Measurements from ENCODE around the gene METTL25B.

METTL25B gene

GRCh38 chr1:156728599-156729462 lies 562 bp downstream of the METTL25B start, which contains the start of gene ISG20L2:
Gene ISG20L2 (minus strand): TSS chr1:156728766. CDS start chr1:156727652, 1,114 bp downstream.
- peak; percentile 99 for DNase-seq

GRCh38 chr1:156733989-156734584 lies 5.8 kb downstream of the METTL25B start:
- no peak for DNase-seq

GRCh38 chr1:156738407-156738806 lies 10.1 kb downstream of the METTL25B start:
- DNase-seq, result no peak

DNA sequence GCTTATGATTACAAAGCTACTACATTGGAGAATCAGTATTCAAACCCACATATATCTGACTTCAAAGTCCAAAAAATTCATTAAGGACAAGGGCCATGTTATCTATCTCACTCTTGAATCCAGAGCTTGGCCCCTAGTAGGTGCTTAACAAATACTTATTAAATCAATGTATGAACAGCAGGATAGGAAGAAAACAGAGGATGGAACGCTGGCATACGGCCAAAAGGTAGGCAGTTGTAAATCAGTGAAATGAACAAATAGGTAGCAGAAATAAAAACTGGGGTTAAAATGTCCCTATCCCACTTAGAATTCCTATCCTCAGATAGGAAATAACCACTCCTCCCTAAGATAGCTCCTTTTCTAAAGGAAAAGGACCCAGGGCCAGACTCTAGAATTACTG lies 10.6 kb downstream of the METTL25B start:
- no peak for DNase-seq

- peak; percentile 55 for DNase-seq
Observed at GRCh38 chr1:156740237-156740740, 12.0 kb downstream of the METTL25B start.

DNA sequence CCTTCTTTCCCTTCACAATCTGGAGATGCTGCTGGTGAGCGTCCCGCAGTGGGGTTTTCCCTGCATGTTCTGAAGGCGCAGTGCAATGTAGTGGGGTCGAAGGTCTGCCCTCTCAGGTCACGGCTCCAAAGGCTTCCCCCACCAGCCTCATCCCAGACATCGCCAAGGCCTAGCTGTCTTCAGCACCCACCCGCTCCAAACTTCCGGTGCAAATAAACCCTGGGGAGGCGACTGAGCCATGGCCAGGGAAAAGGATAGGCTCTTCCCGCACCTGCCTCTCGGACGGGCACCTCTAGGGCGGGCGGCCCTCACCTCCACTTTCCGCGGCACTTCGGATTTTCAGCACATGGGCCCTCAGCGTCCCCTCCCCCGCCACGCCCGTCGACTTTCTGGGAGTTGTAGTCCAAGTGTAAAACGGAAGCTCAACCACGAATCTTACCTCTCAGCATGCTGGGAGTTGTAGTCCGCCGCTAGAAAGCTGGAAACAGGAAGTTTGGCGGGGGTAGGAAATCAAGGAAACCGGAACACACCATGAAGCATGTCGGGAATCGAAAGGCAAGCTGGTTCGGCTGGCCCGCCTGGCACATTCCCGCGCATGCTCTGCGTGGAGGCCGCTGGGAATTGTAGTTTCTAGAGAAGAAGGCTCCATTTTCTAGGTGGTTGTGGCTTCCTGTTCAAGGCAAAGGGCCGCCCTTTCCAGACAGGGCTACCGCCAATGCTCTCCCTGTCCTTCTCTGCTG lies 12.6 kb downstream of the METTL25B start, which contains the start of gene MRPL24:
Gene MRPL24, minus strand, starts transcription at position 348 of the 740 bp plus-strand sequence. CDS start 2,384 bp downstream, outside the sequence.
- DNase-seq, result peak; percentile 100

- DNase-seq, result no peak
Observed at GRCh38 chr1:156741481-156741983, 13.3 kb downstream of the METTL25B start.

DNA sequence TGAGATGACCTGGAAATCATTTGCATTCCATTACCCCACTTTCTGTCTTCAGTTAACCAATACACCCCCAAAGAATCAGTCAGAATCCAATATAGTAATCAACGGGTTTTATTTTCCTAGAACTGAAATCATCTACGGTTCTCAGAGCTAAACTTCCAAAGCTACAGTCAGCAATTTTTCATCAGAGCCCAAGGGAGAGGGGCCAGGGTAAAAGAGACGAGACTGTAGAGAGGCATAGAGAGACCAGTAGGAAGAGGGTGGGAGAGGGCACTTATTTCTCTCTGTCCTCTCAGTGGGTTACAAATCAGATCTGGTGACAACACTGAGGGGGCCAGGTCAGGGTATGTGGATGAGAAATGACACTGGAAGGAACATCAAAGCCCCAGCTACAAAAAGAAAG lies 13.7 kb downstream of the METTL25B start:
- DNase-seq, result no peak

GRCh38 chr1:156742801-156743200 lies 14.5 kb downstream of the METTL25B start:
- no peak for DNase-seq

GRCh38 chr1:156743367-156744302 lies 15.4 kb downstream of the METTL25B start:
- DNase-seq, result no peak

- no peak for DNase-seq
Observed at GRCh38 chr1:156744344-156744743, 16.1 kb downstream of the METTL25B start.

DNA sequence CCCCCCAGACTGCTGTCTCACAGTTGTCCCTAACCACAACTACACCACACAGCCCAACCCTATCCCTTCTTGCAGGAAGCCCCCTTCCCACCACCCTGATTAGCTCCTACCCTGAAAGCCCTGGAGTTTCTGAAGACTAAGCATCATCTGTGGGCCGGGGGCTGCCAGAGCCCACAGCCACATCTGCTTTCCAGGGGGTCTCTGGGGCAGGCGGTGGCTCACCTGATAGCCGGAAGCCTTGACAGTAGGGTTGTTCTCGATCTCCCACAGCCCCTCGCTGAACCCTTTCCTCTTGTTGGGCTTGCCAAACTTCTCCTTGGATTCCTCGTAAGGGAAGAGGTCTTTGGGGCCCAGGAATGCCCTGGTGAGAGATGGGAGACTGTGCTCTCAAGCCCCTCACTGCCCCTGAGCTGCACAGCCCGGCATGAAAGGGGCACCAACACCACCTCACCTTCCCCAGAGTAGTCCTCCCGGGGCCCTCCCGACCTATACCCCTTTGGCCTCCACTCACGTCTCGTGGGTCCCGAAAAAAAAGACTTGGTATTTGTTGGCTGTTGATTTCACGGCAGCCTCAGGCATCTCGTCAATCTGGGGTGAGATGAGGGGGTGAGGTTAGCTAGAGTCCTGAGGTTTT lies 16.6 kb downstream of the METTL25B start:
- DNase-seq, result no peak

GRCh38 chr1:156745881-156746280 lies 17.6 kb downstream of the METTL25B start:
- DNase-seq, result no peak

- no peak for DNase-seq
Observed at GRCh38 chr1:156746406-156746727, 18.1 kb downstream of the METTL25B start.

DNA sequence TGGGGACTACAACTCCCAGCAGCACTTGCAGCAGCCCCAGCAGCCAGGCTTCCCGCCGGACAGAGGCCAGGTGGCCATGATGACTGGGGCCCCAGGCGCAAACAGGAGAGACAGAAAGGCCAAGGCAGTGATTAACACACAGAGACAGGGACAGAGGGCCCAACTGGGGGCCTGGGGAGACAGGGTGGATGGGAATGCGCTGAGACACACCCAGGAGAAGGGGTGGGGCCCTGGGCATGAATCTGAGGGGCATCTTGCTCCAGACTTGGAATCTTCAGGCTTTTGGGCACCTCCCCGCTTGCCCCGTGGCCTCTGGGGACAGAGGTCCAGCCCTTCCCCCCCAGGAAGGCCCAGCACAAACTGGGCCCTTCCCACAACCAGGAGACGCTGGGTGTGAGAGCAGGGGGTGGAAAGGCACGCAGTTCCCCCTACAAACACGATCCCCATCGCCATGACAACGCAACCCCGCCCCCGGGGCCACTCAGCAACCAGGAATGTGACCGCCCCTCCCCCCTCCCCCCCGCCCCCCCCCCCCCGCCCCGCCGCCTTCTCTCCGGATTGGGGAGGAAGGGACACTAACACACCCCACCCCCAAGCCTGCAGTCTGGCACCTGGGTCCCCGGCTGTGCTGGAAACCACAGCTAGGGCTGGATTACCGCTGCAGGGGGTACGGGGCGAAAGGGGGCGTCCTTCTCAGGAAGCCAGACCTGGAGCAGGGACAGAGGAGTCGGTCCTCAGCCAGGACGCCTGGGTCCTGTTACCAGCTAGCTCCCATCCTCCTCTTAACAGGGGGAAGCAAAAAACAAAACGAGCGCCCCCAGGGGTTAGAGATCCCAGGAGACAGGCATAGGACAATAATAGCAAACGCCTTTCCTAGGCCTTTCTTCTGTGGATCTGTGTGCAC lies 18.7 kb downstream of the METTL25B start:
- DNase-seq, result peak; percentile 81

DNA sequence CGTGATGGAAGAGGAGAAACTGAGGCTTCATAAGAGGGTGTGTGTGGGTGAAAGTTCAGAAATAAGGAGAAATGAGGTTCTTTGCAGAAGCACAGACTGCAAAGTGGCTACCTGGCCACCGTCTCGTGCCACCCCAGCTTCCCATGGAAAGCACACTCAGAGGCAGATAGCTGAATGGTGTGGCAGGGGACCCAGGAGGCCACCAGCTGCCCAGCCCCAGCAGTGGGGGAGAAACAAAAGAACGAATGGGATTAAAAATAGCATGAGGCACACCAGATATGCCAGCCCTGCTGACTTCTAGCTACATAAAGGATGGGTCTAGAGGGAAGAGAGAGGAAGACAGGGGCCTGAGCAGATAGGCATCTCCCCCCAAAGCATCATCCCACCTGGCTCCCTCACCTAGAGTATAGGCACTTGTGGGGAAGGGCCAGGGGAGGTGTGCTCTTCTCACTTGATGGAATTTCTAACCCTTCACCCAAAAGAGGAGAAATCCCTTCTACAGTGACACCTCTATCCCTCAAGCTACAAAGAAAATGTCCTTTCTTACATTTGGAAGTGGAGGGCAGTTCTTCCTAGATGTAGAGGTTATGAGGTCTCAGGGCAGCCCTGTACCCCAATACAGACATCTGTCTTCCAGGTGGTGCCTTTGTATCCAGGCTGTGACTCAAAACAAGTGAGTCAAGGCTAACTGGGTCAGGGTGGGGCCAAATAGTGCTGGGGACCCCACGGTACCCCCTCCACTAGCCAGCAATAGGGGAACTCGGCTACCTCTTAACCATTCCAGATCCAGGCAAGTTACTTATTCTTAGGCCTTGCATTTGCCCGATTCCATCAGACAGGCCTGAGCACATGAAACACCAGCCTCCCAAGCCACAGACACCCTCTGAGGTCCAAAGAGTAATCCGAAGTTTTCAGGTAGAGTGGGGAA lies 19.7 kb downstream of the METTL25B start:
- DNase-seq, result no peak

DNA sequence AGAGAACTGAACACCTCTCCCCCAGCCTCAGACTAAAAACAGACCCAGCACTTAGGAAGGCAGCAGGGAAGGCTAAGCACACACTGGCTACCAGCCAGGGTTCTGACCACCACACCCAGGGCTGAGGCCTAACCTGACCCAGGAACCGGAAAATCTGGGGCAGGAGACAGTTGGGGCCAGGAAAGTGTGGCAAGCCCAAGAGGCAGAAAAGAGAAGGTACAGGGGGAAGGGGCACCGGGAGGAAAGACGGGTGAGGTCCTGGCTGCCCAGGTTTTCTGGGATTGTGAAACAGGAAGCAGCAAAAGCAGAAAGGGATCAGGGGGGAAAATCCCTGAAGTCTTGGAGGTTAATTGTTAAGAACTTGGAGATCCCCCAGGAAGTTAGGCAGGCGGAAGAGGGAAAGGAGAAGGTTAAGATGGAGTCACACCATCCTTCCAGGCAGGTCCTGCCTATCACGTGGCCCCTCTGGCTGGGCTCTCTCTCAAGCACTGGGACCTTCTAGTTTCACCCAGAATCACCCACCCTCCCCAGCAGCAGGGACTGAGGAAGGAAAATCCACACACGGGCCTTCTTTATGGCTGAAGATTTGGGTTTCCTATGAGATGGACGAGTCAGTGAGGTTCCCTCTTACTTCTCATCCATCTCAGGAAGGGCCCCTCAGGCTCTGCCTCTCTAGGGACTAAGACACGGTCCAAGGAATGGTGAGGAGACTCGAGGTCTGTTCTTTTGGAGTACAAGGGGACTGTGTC lies 20.6 kb downstream of the METTL25B start:
- peak; percentile 82 for DNase-seq

GRCh38 chr1:156749419-156750118 lies 21.3 kb downstream of the METTL25B start:
- DNase-seq, result peak; percentile 87

Measured in hematopoietic multipotent progenitor cell treated with erythropoietin and hydrocortisone succinate and interleukin-3 and kit ligand, for 6 days (in vitro differentiated cells).